SK-N-SH (cell line): ENCODE results near the gene MAP3K3. TPM values are rescaled to one million over a fixed set of nuclear protein-coding genes. Genes with fewer than 3 reads are reported as not detected.

ENCODE experiments used
- CTCF ChIA-PET: fragments of 300-600, 350-600 bp; formaldehyde crosslinking; extraction: SDS; loops from one replicate; lab custom pipeline; 2021; lab: Yijun Ruan, JAX
- POLR2A ChIA-PET: fragments of 350-600 bp; sonication (Branson Sonifier 250); formaldehyde crosslinking; extraction: SDS; loops from one replicate; lab custom pipeline; 2020; ENCODE audit warnings: antibody characterized with exemption, inconsistent platforms; lab: Yijun Ruan, JAX
- DNase-seq: peaks from one replicate; pipeline ENCODE4 v3.0.0; 2012
- H2AFZ ChIP-seq: fragments of 200-600 bp; sonication (generic); 2 replicates; pipeline ENCODE4 v1.8.1; 2016; ENCODE audit warnings: antibody characterized with exemption, mild to moderate bottlenecking, low read depth
- H3F3A ChIP-seq: fragments of 200-600 bp; sonication (generic); replicated peaks from 2 replicates; pipeline ENCODE3; 2016; ENCODE audit warnings: antibody characterized with exemption, mild to moderate bottlenecking; ENCODE audit not compliant: insufficient read depth
- H3K27ac ChIP-seq, 2 experiments: fragments of 200-500 bp in 1 of 2; fragments of 200-600 bp in 1 of 2; sonication (Bioruptor generic) in 1 of 2; sonication (generic), shearing (Covaris generic) in 1 of 2; 2 replicates each; pipeline versions ENCODE4 v1.5.1 to v1.6.1; 2014 to 2016; ENCODE audit warnings: low read depth in 2 of 2, inconsistent platforms in 1 of 2, low read length in 1 of 2, mild to moderate bottlenecking in 1 of 2, mixed read lengths in 1 of 2
- H3K27me3 ChIP-seq: fragments of 200-600 bp; sonication (generic), shearing (Covaris generic); 2 replicates; pipeline ENCODE4 v1.6.1; 2016; ENCODE audit warnings: mixed run types; ENCODE audit not compliant: insufficient read depth
- H3K36me3 ChIP-seq, 2 experiments: fragments of 200-500 bp in 1 of 2; fragments of 200-600 bp in 1 of 2; sonication (Bioruptor generic) in 1 of 2; sonication (generic) in 1 of 2; replicated peaks in 1 of 2; 2 replicates each; pipeline versions ENCODE3 to v1.5.1; 2014 to 2016; ENCODE audit warnings: low read length in 1 of 2, mild to moderate bottlenecking in 1 of 2; ENCODE audit not compliant: insufficient read depth in 2 of 2, control insufficient read depth in 1 of 2
- H3K4me1 ChIP-seq, 2 experiments: fragments of 200-500 bp in 1 of 2; fragments of 200-600 bp in 1 of 2; sonication (Bioruptor generic) in 1 of 2; sonication (generic), shearing (Covaris generic) in 1 of 2; 2 replicates each; pipeline versions ENCODE4 v1.5.1 to v1.6.1; 2014 to 2016; ENCODE audit warnings: low read depth in 1 of 2, low read length in 1 of 2, mixed run types in 1 of 2; ENCODE audit not compliant: insufficient read depth in 2 of 2, control insufficient read depth in 1 of 2
- H3K4me2 ChIP-seq: fragments of 200-600 bp; sonication (generic), shearing (Covaris generic); 2 replicates; pipeline ENCODE4 v1.6.1; 2017; ENCODE audit warnings: mixed run types
- H3K4me3 ChIP-seq, 2 experiments: fragments of 200-500 bp in 1 of 2; fragments of 200-600 bp in 1 of 2; sonication (Bioruptor generic) in 1 of 2; sonication (generic), shearing (Covaris generic) in 1 of 2; 2 replicates each; pipeline versions ENCODE4 v1.5.1 to v1.8.1; 2014 to 2016; ENCODE audit warnings: low read depth in 2 of 2, inconsistent platforms in 1 of 2, low read length in 1 of 2, mild to moderate bottlenecking in 1 of 2, mixed read lengths in 1 of 2, moderate library complexity in 1 of 2
- H3K79me2 ChIP-seq: fragments of 200-600 bp; sonication (generic); 2 replicates; pipeline ENCODE4 v1.8.1; 2017; ENCODE audit warnings: mild to moderate bottlenecking; ENCODE audit not compliant: insufficient read depth
- H3K9ac ChIP-seq: fragments of 200-600 bp; sonication (generic); 2 replicates; pipeline ENCODE4 v1.6.1; 2017; ENCODE audit warnings: mixed run types
- H3K9me2 ChIP-seq: fragments of 200-600 bp; sonication (generic); 2 replicates; pipeline ENCODE4 v1.6.1; 2017; ENCODE audit warnings: mixed run types
- H3K9me3 ChIP-seq: fragments of 200-600 bp; sonication (generic); 2 replicates; pipeline ENCODE4 v1.6.1; 2017; ENCODE audit warnings: mixed run types, mild to moderate bottlenecking, moderate library complexity
- H4K20me1 ChIP-seq: fragments of 200-600 bp; sonication (generic); 2 replicates; pipeline ENCODE4 v1.6.1; 2017; ENCODE audit warnings: mild to moderate bottlenecking, mixed run types; ENCODE audit not compliant: insufficient read depth
- EP300 ChIP-seq, 2 experiments: IDR thresholded peaks; 2 replicates each; pipeline versions ENCODE4 v1.4.0 to v1.6.1; 2012; ENCODE audit warnings: borderline replicate concordance in 1 of 2, low read depth in 1 of 2, low read length in 1 of 2
- FOXJ3 ChIP-seq: sonication (generic); formaldehyde crosslinking; IDR thresholded peaks from 2 replicates; pipeline ENCODE4 v1.5.1; 2020; ENCODE audit warnings: mild to moderate bottlenecking, missing genetic modification reagents
- GATA2 ChIP-seq: sonication (generic); formaldehyde crosslinking; IDR thresholded peaks from 2 replicates; pipeline ENCODE4 v1.5.0; 2020; ENCODE audit warnings: mild to moderate bottlenecking, missing genetic modification reagents
- JUND ChIP-seq: IDR thresholded peaks from 2 replicates; pipeline ENCODE4 v1.4.0; 2012
- MEF2A ChIP-seq: IDR thresholded peaks from 2 replicates; pipeline ENCODE4 v1.4.0; 2012; ENCODE audit warnings: low read depth, borderline replicate concordance
- MXI1 ChIP-seq: IDR thresholded peaks from 2 replicates; pipeline ENCODE4 v1.6.1; 2012; ENCODE audit warnings: mild to moderate bottlenecking, low read depth, low read length, improper control_type of control experiment
- NRF1 ChIP-seq: IDR thresholded peaks from 2 replicates; pipeline ENCODE4 v1.6.1; 2012; ENCODE audit warnings: low read depth, mild to moderate bottlenecking, low read length
- POLR2AphosphoS5 ChIP-seq: IDR thresholded peaks from 2 replicates; pipeline ENCODE4 v1.6.1; 2012; ENCODE audit warnings: low read depth, low read length
- TCF12 ChIP-seq: IDR thresholded peaks from 2 replicates; pipeline ENCODE4 v1.4.0; 2012
- TEAD4 ChIP-seq: IDR thresholded peaks from 2 replicates; pipeline ENCODE4 v1.4.0; 2012; ENCODE audit warnings: mild to moderate bottlenecking, borderline replicate concordance; ENCODE audit not compliant: insufficient read depth
- WGBS: methylation state at CpG from one replicate; pipeline ENCODE4 v1.1.6; 2017; ENCODE audit warnings: low lambda C conversion rate; 5-methylcytosine and 5-hydroxymethylcytosine counted together
- polyA plus RNA-seq, 3 experiments: library from polyadenylated mRNA; depleted of rRNA; stranded (reverse); fragments of >200 nt; gene quantifications; 2 replicates each; pipeline ENCODE4 v1.2.3, GENCODE V29; 2012
- TF ChIP-seq, protein P1 (sequence below): fragments of 150-350 bp; IDR thresholded peaks from 2 replicates; pipeline ENCODE4 v1.6.1; 2016; ENCODE audit warnings: mild to moderate bottlenecking, low read depth, low read length
- TF ChIP-seq, protein P2 (sequence below): fragments of 150-350 bp; IDR thresholded peaks from 2 replicates; pipeline ENCODE4 v1.6.1; 2017; ENCODE audit warnings: antibody characterized with exemption, low read length, low read depth, borderline replicate concordance
- TF ChIP-seq, protein P3 (sequence below): IDR thresholded peaks from 2 replicates; pipeline ENCODE4 v1.4.0; 2012; ENCODE audit warnings: low read depth, borderline replicate concordance

The MAP3K3 gene
- polyA plus RNA-seq, 1 of the 3 experiments (the other 2 are of a cell fraction) = 25.3 TPM

DNA sequence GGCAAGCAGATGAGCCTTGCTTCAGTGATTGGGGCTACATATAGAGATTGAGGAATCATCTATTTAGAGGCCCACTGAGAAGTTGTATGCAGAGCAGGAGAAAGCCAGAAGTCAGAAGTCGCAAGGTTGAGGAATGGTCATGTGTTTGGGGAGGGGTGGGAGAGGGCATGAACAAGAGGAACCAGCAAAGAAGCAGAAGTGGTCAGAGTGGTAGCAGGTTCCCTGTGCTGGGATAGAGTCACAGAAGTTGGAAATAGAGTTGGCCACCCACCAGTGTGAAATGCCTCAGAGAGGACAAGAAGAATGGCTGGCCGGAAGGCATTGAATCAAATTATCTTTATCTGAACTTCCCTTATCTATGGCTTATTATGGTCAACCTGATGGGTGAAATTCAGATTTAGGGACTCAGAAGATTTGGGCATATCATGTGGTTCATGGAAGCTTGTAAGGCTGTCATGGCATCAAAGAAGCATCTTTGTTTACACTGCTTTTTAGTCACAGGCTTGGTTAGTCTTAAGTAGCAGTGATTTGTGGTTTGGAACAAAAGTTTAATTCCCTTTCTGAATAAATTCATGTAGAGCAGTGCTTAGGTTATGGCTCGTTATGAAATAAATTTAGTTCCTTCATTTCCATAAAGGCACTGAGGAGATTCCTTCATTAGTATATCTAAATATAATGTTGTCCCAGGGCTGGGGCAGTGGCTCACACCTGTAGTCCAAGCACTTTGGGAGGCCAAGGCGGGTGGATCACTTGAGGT lies 19.7 kb downstream of the MAP3K3 start:
- CTCF ChIA-PET = interaction anchor here (0.7 to 1.5 kb wide), 2 partner anchors 29 to 813 kb away, joined by 3 read pairs; no protein-coding TSS in a partner anchor
- H3F3A ChIP-seq = no peaks in the 10 kb centered on the region
- H3K79me2 ChIP-seq = no peaks in the 10 kb centered on the region
- H3K4me3 ChIP-seq = no peak overlapping the region
- H3K4me1 ChIP-seq = no peaks in the 10 kb centered on the region; a peak in 1 of 4 replicates
- no peak for TF ChIP-seq EP300 (IDR thresholded peaks at IDR 0.05; ENCODE audit: borderline replicate concordance in 1 of 2, low read depth in 1 of 2, low read length in 1 of 2)
- no peak for TF ChIP-seq MXI1
- TF ChIP-seq, protein P1, sequence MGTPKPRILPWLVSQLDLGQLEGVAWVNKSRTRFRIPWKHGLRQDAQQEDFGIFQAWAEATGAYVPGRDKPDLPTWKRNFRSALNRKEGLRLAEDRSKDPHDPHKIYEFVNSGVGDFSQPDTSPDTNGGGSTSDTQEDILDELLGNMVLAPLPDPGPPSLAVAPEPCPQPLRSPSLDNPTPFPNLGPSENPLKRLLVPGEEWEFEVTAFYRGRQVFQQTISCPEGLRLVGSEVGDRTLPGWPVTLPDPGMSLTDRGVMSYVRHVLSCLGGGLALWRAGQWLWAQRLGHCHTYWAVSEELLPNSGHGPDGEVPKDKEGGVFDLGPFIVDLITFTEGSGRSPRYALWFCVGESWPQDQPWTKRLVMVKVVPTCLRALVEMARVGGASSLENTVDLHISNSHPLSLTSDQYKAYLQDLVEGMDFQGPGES = no peak
- no peak for TF ChIP-seq FOXJ3 (CRISPR knock-in tag)
- TF ChIP-seq GATA2 (CRISPR knock-in tag) = no peak
- TF ChIP-seq JUND = no peak
- no peak for TF ChIP-seq NRF1
- no peak for TF ChIP-seq POLR2AphosphoS5
- no peak for TF ChIP-seq TEAD4
- TF ChIP-seq, protein P2, sequence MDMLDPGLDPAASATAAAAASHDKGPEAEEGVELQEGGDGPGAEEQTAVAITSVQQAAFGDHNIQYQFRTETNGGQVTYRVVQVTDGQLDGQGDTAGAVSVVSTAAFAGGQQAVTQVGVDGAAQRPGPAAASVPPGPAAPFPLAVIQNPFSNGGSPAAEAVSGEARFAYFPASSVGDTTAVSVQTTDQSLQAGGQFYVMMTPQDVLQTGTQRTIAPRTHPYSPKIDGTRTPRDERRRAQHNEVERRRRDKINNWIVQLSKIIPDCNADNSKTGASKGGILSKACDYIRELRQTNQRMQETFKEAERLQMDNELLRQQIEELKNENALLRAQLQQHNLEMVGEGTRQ = no peak
- TF ChIP-seq MEF2A = no peak
- no peak for TF ChIP-seq TCF12
- TF ChIP-seq, protein P3, sequence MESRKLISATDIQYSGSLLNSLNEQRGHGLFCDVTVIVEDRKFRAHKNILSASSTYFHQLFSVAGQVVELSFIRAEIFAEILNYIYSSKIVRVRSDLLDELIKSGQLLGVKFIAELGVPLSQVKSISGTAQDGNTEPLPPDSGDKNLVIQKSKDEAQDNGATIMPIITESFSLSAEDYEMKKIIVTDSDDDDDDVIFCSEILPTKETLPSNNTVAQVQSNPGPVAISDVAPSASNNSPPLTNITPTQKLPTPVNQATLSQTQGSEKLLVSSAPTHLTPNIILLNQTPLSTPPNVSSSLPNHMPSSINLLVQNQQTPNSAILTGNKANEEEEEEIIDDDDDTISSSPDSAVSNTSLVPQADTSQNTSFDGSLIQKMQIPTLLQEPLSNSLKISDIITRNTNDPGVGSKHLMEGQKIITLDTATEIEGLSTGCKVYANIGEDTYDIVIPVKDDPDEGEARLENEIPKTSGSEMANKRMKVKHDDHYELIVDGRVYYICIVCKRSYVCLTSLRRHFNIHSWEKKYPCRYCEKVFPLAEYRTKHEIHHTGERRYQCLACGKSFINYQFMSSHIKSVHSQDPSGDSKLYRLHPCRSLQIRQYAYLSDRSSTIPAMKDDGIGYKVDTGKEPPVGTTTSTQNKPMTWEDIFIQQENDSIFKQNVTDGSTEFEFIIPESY = no peak
- no peak overlapping the region for H2AFZ ChIP-seq
- 97% methylated on average over 4 of the region's 4 CpGs for WGBS
- H3K36me3 ChIP-seq = peaks cover 9 to 23% of the 10 kb centered on the region in 2 experiments
- H3K4me2 ChIP-seq = no peak overlapping the region
- POLR2A ChIA-PET = interaction anchor here (0.7 kb wide), 1 partner anchor 61 kb away, joined by 5 read pairs; no protein-coding TSS in a partner anchor
- no peak overlapping the region for H3K9ac ChIP-seq
- H3K27ac ChIP-seq = no peak overlapping the region
- no peaks in the 10 kb centered on the region for H3K27me3 ChIP-seq
- H3K9me2 ChIP-seq = no peaks in the 10 kb centered on the region
- DNase-seq = no peak
- no peaks in the 10 kb centered on the region for H4K20me1 ChIP-seq
- no peaks in the 10 kb centered on the region for H3K9me3 ChIP-seq
